ENCODE data around the gene ANO2. TPM values are rescaled to one million over a fixed set of nuclear protein-coding genes. Genes with fewer than 3 reads are reported as not detected.

The ANO2 gene
- total and polyA plus RNA-seq, 4 donors, result 0.03 to 0.25 (median 0.15) TPM

DNA sequence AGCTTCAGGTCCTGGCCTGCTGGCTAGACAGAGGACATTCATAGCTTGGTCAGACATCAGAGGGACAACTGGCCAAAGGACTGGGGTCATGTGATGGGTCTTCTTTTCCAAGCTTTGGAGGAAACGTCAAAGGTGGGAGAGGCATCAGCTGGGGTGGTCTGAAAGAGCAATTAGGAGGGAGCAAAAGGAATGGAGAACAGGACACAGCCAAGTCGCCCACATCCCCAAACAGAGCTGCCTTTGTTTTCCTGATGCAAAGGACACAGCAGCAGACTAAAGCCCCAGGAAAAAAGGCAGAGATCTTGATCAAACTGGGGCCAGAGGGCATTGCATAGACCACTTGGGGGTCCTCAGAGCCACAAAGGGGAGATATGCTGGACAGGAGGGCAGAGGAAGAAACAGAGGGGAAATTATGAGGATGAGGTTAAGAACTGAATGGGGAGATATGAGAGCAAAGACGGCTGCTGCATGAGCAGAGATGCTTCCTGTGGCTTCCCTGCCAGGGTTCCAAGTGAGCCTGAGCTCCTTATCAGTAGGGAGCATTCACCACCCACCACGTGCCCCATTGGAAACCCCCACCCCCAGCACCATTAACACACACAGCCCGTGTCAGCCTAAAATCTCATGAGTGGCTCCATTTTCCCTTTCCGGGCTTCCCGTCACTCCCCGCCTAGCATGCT lies 62.4 kb downstream of the ANO2 start:
- H3K36me3 ChIP-seq (ENCODE audit: control insufficient read depth in 4 of 4, insufficient read depth in 3 of 4, low read depth in 1 of 4, low read length in 3 of 4), result no peaks in the 10 kb centered on the region
- H3K4me1 ChIP-seq (ENCODE audit: control insufficient read depth in 4 of 4, insufficient read depth in 4 of 4, low read length in 3 of 4), result no peaks in the 10 kb centered on the region
- 45% methylated on average over 8 of the region's 8 CpGs for WGBS
- H3K27ac ChIP-seq (ENCODE audit: low read depth in 1 of 2, low read length in 2 of 2), result no peak overlapping the region
- no peaks in the 10 kb centered on the region for H3K9me3 ChIP-seq (ENCODE audit: control insufficient read depth in 4 of 4, low read length in 3 of 4)
- no peaks in the 10 kb centered on the region for H3K27me3 ChIP-seq (ENCODE audit: control insufficient read depth in 4 of 4, insufficient read depth in 4 of 4, low read length in 3 of 4)
- TF ChIP-seq, protein P1, sequence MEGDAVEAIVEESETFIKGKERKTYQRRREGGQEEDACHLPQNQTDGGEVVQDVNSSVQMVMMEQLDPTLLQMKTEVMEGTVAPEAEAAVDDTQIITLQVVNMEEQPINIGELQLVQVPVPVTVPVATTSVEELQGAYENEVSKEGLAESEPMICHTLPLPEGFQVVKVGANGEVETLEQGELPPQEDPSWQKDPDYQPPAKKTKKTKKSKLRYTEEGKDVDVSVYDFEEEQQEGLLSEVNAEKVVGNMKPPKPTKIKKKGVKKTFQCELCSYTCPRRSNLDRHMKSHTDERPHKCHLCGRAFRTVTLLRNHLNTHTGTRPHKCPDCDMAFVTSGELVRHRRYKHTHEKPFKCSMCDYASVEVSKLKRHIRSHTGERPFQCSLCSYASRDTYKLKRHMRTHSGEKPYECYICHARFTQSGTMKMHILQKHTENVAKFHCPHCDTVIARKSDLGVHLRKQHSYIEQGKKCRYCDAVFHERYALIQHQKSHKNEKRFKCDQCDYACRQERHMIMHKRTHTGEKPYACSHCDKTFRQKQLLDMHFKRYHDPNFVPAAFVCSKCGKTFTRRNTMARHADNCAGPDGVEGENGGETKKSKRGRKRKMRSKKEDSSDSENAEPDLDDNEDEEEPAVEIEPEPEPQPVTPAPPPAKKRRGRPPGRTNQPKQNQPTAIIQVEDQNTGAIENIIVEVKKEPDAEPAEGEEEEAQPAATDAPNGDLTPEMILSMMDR (IDR thresholded peaks at IDR 0.05; ENCODE audit: low read depth, low read length, missing input control), result no peak
- TF ChIP-seq YY1 (IDR thresholded peaks at IDR 0.05), result no peak
- no peak for TF ChIP-seq JUND (IDR thresholded peaks at IDR 0.05)
- no peak for TF ChIP-seq HNF4G (IDR thresholded peaks at IDR 0.05)
- TF ChIP-seq, protein P2, sequence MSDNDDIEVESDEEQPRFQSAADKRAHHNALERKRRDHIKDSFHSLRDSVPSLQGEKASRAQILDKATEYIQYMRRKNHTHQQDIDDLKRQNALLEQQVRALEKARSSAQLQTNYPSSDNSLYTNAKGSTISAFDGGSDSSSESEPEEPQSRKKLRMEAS (IDR thresholded peaks at IDR 0.05), result no peak
- no peak for TF ChIP-seq TAF1 (conservative IDR thresholded peaks at IDR 0.05)
- no peak for TF ChIP-seq SP1 (IDR thresholded peaks at IDR 0.05)
- TF ChIP-seq RXRA (IDR thresholded peaks at IDR 0.05), result no peak
- TF ChIP-seq RAD21 (IDR thresholded peaks at IDR 0.05), result no peak
- TF ChIP-seq, protein P3, sequence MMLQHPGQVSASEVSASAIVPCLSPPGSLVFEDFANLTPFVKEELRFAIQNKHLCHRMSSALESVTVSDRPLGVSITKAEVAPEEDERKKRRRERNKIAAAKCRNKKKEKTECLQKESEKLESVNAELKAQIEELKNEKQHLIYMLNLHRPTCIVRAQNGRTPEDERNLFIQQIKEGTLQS (IDR thresholded peaks at IDR 0.05), result no peak
- TF ChIP-seq FOXA2 (IDR thresholded peaks at IDR 0.05), result no peak
- TF ChIP-seq, protein P4, sequence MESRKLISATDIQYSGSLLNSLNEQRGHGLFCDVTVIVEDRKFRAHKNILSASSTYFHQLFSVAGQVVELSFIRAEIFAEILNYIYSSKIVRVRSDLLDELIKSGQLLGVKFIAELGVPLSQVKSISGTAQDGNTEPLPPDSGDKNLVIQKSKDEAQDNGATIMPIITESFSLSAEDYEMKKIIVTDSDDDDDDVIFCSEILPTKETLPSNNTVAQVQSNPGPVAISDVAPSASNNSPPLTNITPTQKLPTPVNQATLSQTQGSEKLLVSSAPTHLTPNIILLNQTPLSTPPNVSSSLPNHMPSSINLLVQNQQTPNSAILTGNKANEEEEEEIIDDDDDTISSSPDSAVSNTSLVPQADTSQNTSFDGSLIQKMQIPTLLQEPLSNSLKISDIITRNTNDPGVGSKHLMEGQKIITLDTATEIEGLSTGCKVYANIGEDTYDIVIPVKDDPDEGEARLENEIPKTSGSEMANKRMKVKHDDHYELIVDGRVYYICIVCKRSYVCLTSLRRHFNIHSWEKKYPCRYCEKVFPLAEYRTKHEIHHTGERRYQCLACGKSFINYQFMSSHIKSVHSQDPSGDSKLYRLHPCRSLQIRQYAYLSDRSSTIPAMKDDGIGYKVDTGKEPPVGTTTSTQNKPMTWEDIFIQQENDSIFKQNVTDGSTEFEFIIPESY (IDR thresholded peaks at IDR 0.05), result no peak
- no peak for TF ChIP-seq GABPA (IDR thresholded peaks at IDR 0.05 in 1 of 2, conservative IDR thresholded peaks at IDR 0.05 in 1 of 2)
- no peak for TF ChIP-seq FOXA1 (IDR thresholded peaks at IDR 0.05)
- DNase-seq (ENCODE audit: low spot score), result no peak
- no peak overlapping the region for H3K4me3 ChIP-seq (ENCODE audit: low read depth in 1 of 3, low read length in 3 of 3)
- H3K9ac ChIP-seq (ENCODE audit: low read depth in 1 of 2, low read length in 2 of 2), result no peak overlapping the region

DNA sequence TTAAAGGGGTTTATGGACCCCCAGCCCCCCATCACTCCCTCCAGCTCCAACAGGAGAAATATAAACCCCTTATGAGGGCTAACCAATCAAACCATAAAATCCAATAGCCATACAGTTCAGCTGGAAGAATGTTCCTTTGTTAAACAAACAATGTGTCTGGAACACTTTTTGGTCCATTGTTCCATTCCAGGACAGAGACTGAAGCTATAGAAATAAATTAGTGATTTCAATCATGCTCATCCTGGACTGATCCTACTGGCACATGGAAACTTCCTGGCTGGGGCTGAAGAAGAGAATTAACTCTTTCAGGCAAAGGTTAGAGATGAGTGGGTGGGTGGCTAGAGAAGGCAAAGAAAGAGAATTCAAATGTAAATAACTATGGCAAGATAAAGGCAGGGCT lies 63.4 kb downstream of the ANO2 start:
- Histone ChIP-seq H3K4me3 (ENCODE audit: low read depth in 1 of 3, low read length in 3 of 3) (no peak overlapping the region), H3K27me3 (ENCODE audit: control insufficient read depth in 4 of 4, insufficient read depth in 4 of 4, low read length in 3 of 4) (peaks cover 0 to 3% (median 0%) of the 10 kb centered on the region in 4 donors), H3K27ac (ENCODE audit: low read depth in 1 of 2, low read length in 2 of 2) (no peak overlapping the region), H3K9ac (ENCODE audit: low read depth in 1 of 2, low read length in 2 of 2) (no peak overlapping the region), H3K4me1 (ENCODE audit: control insufficient read depth in 4 of 4, insufficient read depth in 4 of 4, low read length in 3 of 4) (no peaks in the 10 kb centered on the region), H3K9me3 (ENCODE audit: control insufficient read depth in 4 of 4, low read length in 3 of 4) (no peaks in the 10 kb centered on the region), H3K36me3 (ENCODE audit: control insufficient read depth in 4 of 4, insufficient read depth in 3 of 4, low read depth in 1 of 4, low read length in 3 of 4) (no peaks in the 10 kb centered on the region)
- DNase-seq (ENCODE audit: low spot score), result no peak
- TF ChIP-seq, protein P5, sequence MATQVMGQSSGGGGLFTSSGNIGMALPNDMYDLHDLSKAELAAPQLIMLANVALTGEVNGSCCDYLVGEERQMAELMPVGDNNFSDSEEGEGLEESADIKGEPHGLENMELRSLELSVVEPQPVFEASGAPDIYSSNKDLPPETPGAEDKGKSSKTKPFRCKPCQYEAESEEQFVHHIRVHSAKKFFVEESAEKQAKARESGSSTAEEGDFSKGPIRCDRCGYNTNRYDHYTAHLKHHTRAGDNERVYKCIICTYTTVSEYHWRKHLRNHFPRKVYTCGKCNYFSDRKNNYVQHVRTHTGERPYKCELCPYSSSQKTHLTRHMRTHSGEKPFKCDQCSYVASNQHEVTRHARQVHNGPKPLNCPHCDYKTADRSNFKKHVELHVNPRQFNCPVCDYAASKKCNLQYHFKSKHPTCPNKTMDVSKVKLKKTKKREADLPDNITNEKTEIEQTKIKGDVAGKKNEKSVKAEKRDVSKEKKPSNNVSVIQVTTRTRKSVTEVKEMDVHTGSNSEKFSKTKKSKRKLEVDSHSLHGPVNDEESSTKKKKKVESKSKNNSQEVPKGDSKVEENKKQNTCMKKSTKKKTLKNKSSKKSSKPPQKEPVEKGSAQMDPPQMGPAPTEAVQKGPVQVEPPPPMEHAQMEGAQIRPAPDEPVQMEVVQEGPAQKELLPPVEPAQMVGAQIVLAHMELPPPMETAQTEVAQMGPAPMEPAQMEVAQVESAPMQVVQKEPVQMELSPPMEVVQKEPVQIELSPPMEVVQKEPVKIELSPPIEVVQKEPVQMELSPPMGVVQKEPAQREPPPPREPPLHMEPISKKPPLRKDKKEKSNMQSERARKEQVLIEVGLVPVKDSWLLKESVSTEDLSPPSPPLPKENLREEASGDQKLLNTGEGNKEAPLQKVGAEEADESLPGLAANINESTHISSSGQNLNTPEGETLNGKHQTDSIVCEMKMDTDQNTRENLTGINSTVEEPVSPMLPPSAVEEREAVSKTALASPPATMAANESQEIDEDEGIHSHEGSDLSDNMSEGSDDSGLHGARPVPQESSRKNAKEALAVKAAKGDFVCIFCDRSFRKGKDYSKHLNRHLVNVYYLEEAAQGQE (IDR thresholded peaks at IDR 0.05), result no peak
- TF ChIP-seq SP1 (IDR thresholded peaks at IDR 0.05) (no peak), FOXA2 (IDR thresholded peaks at IDR 0.05) (no peak), EGR1 (IDR thresholded peaks at IDR 0.05; ENCODE audit: low read depth in 2 of 2) (no peak), GABPA (IDR thresholded peaks at IDR 0.05 in 1 of 2, conservative IDR thresholded peaks at IDR 0.05 in 1 of 2) (no peak), NR2F2 (IDR thresholded peaks at IDR 0.05) (no peak), FOXA1 (IDR thresholded peaks at IDR 0.05) (no peak), RXRA (IDR thresholded peaks at IDR 0.05) (no peak), HNF4A (conservative IDR thresholded peaks at IDR 0.05) (no peak), JUND (IDR thresholded peaks at IDR 0.05) (no peak), HNF4G (IDR thresholded peaks at IDR 0.05) (no peak), YY1 (IDR thresholded peaks at IDR 0.05) (no peak), RAD21 (IDR thresholded peaks at IDR 0.05) (no peak)
- TF ChIP-seq, protein P3 (IDR thresholded peaks at IDR 0.05), result no peak
- TF ChIP-seq, protein P2 (IDR thresholded peaks at IDR 0.05), result no peak
- TF ChIP-seq, protein P4 (IDR thresholded peaks at IDR 0.05), result no peak

All from liver (tissue), 9 donors.